Osteoblast (primary cell): ENCODE data around the gene LMX1A. TPM values are rescaled to one million over a fixed set of nuclear protein-coding genes. Genes with fewer than 3 reads are reported as not detected.

Source experiments
- DNase-seq: peaks from one replicate; pipeline ENCODE4 v3.0.0; 2011; ENCODE audit warnings: low spot score, mixed read lengths; ENCODE audit not compliant: insufficient read length; ENCODE audit errors: missing footprints
- H2AFZ ChIP-seq: 2 replicates; pipeline ENCODE4 v1.6.0; 2011; ENCODE audit warnings: mild to moderate bottlenecking, low read length
- H3K27ac ChIP-seq: 2 replicates; pipeline ENCODE4 v1.5.1; 2011; ENCODE audit warnings: mild to moderate bottlenecking, low read depth, low read length, moderate library complexity
- H3K27me3 ChIP-seq: 2 replicates; pipeline ENCODE4 v1.6.0; 2012; ENCODE audit warnings: mild to moderate bottlenecking, control low read depth, inconsistent platforms, low read length, moderate library complexity; ENCODE audit not compliant: insufficient read depth
- H3K36me3 ChIP-seq: 2 replicates; pipeline ENCODE4 v1.5.1; 2011; ENCODE audit warnings: mild to moderate bottlenecking, low read length, control low read depth, moderate library complexity; ENCODE audit not compliant: insufficient read depth
- H3K4me1 ChIP-seq: 2 replicates; pipeline ENCODE4 v1.5.1; 2011; ENCODE audit warnings: mild to moderate bottlenecking, low read length, control low read depth, moderate library complexity; ENCODE audit not compliant: insufficient read depth
- H3K4me2 ChIP-seq: 2 replicates; pipeline ENCODE4 v1.6.0; 2011; ENCODE audit warnings: mild to moderate bottlenecking, low read length; ENCODE audit not compliant: insufficient read depth
- H3K4me3 ChIP-seq: fragments of 200-600 bp; sonication (generic); 3 replicates; pipeline ENCODE4 v1.5.1; 2012; ENCODE audit warnings: mild to moderate bottlenecking, low read length, inconsistent platforms; ENCODE audit not compliant: insufficient read depth
- H3K79me2 ChIP-seq: 2 replicates; pipeline ENCODE4 v1.6.0; 2012; ENCODE audit warnings: mild to moderate bottlenecking, low read length, control low read depth, inconsistent platforms; ENCODE audit not compliant: insufficient read depth
- H3K9me3 ChIP-seq: 2 replicates; pipeline ENCODE4 v1.5.1; 2011; ENCODE audit warnings: low read depth, low read length, control low read depth
- H4K20me1 ChIP-seq: 2 replicates; pipeline ENCODE4 v1.6.0; 2012; ENCODE audit warnings: mild to moderate bottlenecking, low read length, control low read depth; ENCODE audit not compliant: insufficient read depth
- CTCF ChIP-seq: IDR thresholded peaks from 2 replicates; pipeline ENCODE4 v1.5.1; 2011; ENCODE audit warnings: mild to moderate bottlenecking, low read depth, low read length, moderate library complexity; ENCODE audit errors: extremely low read depth
- total RNA-seq: library from RNA; depleted of rRNA; stranded (reverse); fragments of >200 nt; gene quantifications from 2 replicates; pipeline ENCODE4 v1.2.3, GENCODE V29; 2012

The LMX1A gene
- total RNA-seq, 1 donor = not detected

- H4K20me1 ChIP-seq = no peaks in the 10 kb centered on the region
- no peaks in the 10 kb centered on the region for H3K36me3 ChIP-seq
- no peak overlapping the region for H3K4me3 ChIP-seq
- no peak overlapping the region for H2AFZ ChIP-seq
- TF ChIP-seq CTCF = no peak
- DNase-seq = no peak
- H3K9me3 ChIP-seq = no peaks in the 10 kb centered on the region
- peaks cover 11% of the 10 kb centered on the region for H3K4me1 ChIP-seq
- H3K27ac ChIP-seq = no peak overlapping the region
- peaks cover 27% of the 10 kb centered on the region for H3K27me3 ChIP-seq
- H3K79me2 ChIP-seq = no peaks in the 10 kb centered on the region
- no peak overlapping the region for H3K4me2 ChIP-seq
Measured at GRCh38 chr1:165371588-165372225, 15.2 kb upstream of the LMX1A start.

- H3K4me3 ChIP-seq = no peak overlapping the region
- H3K27ac ChIP-seq = no peak overlapping the region
- no peaks in the 10 kb centered on the region for H4K20me1 ChIP-seq
- H3K9me3 ChIP-seq = no peaks in the 10 kb centered on the region
- peak; percentile 92 for DNase-seq
- peaks cover 21% of the 10 kb centered on the region for H3K27me3 ChIP-seq
- H3K4me1 ChIP-seq = no peaks in the 10 kb centered on the region
- TF ChIP-seq CTCF = peak; percentile 91
- no peak overlapping the region for H2AFZ ChIP-seq
- H3K36me3 ChIP-seq = no peaks in the 10 kb centered on the region
- no peak overlapping the region for H3K4me2 ChIP-seq
- no peaks in the 10 kb centered on the region for H3K79me2 ChIP-seq
Measured at GRCh38 chr1:165369255-165369848, 12.8 kb upstream of the LMX1A start.

- peak; percentile 94 for DNase-seq
- peak; percentile 93 for TF ChIP-seq CTCF
Measured at GRCh38 chr1:165367375-165367993, 11.0 kb upstream of the LMX1A start.

GRCh38 chr1:165365341-165365740, 8.8 kb upstream of the LMX1A start:
- no peak overlapping the region for H2AFZ ChIP-seq
- TF ChIP-seq CTCF = no peak
- no peak for DNase-seq

More at GRCh38 chr1:165367375-165367993, 11.0 kb upstream of the LMX1A start:
- H3K4me3 ChIP-seq = no peak overlapping the region
- H3K79me2 ChIP-seq = no peaks in the 10 kb centered on the region
- H3K36me3 ChIP-seq = no peaks in the 10 kb centered on the region
- H3K4me2 ChIP-seq = no peak overlapping the region
- H4K20me1 ChIP-seq = no peaks in the 10 kb centered on the region
- H2AFZ ChIP-seq = no peak overlapping the region
- no peaks in the 10 kb centered on the region for H3K4me1 ChIP-seq
- no peaks in the 10 kb centered on the region for H3K9me3 ChIP-seq
- no peak overlapping the region for H3K27ac ChIP-seq
- peaks cover 6% of the 10 kb centered on the region for H3K27me3 ChIP-seq

More at GRCh38 chr1:165365341-165365740, 8.8 kb upstream of the LMX1A start:
- no peaks in the 10 kb centered on the region for H3K79me2 ChIP-seq
- no peaks in the 10 kb centered on the region for H3K4me1 ChIP-seq
- H3K4me2 ChIP-seq = no peak overlapping the region
- H3K4me3 ChIP-seq = no peak overlapping the region
- no peaks in the 10 kb centered on the region for H3K36me3 ChIP-seq
- no peaks in the 10 kb centered on the region for H4K20me1 ChIP-seq
- no peak overlapping the region for H3K27ac ChIP-seq
- no peaks in the 10 kb centered on the region for H3K27me3 ChIP-seq
- no peaks in the 10 kb centered on the region for H3K9me3 ChIP-seq
